CD14-positive monocyte (primary cell): ENCODE measurements around the gene TMEM184C. TPM values are rescaled to one million over a fixed set of nuclear protein-coding genes. Genes with fewer than 3 reads are reported as not detected.

Experiments used
- DNase-seq, 3 donors: peaks; one replicate each; pipeline ENCODE4 v3.0.0-alpha.2; 2011 to 2022
- H2AFZ ChIP-seq: 2 replicates; pipeline ENCODE4 v1.6.0; 2012; ENCODE audit warnings: mild to moderate bottlenecking, low read depth, low read length, inconsistent platforms; ENCODE audit not compliant: insufficient read depth, poor library complexity, severe bottlenecking
- H3K27ac ChIP-seq, 2 donors: 1 replicate in 1 of 2; 2 replicates in 1 of 2; pipeline ENCODE4 v1.5.1; 2012 to 2013; ENCODE audit warnings: low read length in 2 of 2, control low read depth in 1 of 2, inconsistent platforms in 1 of 2, low read depth in 1 of 2, mild to moderate bottlenecking in 1 of 2
- H3K27me3 ChIP-seq, 2 donors: one replicate each; pipeline versions ENCODE4 v1.6.0 to v1.6.1; 2011 to 2013; ENCODE audit warnings: low read length in 2 of 2; ENCODE audit not compliant: control insufficient read depth in 2 of 2, insufficient read depth in 2 of 2
- H3K36me3 ChIP-seq, 2 donors: replicated peaks in 1 of 2; 1 replicate in 1 of 2; 2 replicates in 1 of 2; pipeline versions ENCODE4 v1.5.1 to v1.6.1; 2012 to 2013; ENCODE audit warnings: low read length in 2 of 2, control low read depth in 1 of 2, inconsistent platforms in 1 of 2, mild to moderate bottlenecking in 1 of 2; ENCODE audit not compliant: insufficient read depth in 2 of 2, control insufficient read depth in 1 of 2
- H3K4me1 ChIP-seq, 2 donors: 1 replicate in 1 of 2; 2 replicates in 1 of 2; pipeline versions ENCODE4 v1.5.1 to v1.6.1; 2012 to 2013; ENCODE audit warnings: low read length in 2 of 2, control low read depth in 1 of 2, inconsistent platforms in 1 of 2, mild to moderate bottlenecking in 1 of 2, moderate library complexity in 1 of 2; ENCODE audit not compliant: insufficient read depth in 2 of 2, control insufficient read depth in 1 of 2
- H3K4me2 ChIP-seq: replicated peaks from 2 replicates; pipeline ENCODE3; 2012; ENCODE audit warnings: low read length, moderate library complexity, mild to moderate bottlenecking; ENCODE audit not compliant: poor library complexity, severe bottlenecking; ENCODE audit errors: extremely low read depth
- H3K4me3 ChIP-seq, 3 experiments: fragments of 200-600 bp in 1 of 3; sonication (generic) in 1 of 3; replicated peaks in 1 of 3; 1 replicate in 2 of 3; 2 replicates in 1 of 3; pipeline ENCODE4 v1.5.1; 2011 to 2013; ENCODE audit warnings: low read length in 3 of 3, mild to moderate bottlenecking in 3 of 3, control low read depth in 2 of 3, low read depth in 2 of 3, inconsistent platforms in 1 of 3, moderate library complexity in 1 of 3
- H3K79me2 ChIP-seq: 2 replicates; pipeline ENCODE4 v1.6.0; 2012; ENCODE audit warnings: mild to moderate bottlenecking, control low read depth, inconsistent platforms, low read length, moderate library complexity; ENCODE audit not compliant: insufficient read depth
- H3K9ac ChIP-seq: 2 replicates; pipeline ENCODE4 v1.6.0; 2017; ENCODE audit warnings: low read length, mild to moderate bottlenecking; ENCODE audit not compliant: insufficient read depth, poor library complexity, severe bottlenecking
- H3K9me3 ChIP-seq, 2 donors: replicated peaks in 1 of 2; 1 replicate in 1 of 2; 2 replicates in 1 of 2; pipeline versions ENCODE4 v1.5.1 to v1.6.1; 2012 to 2013; ENCODE audit warnings: low read length in 2 of 2, control low read depth in 1 of 2; ENCODE audit not compliant: control insufficient read depth in 1 of 2, insufficient read depth in 1 of 2
- H4K20me1 ChIP-seq: 2 replicates; pipeline ENCODE4 v1.6.0; 2012; ENCODE audit warnings: mild to moderate bottlenecking, low read length, control low read depth, moderate library complexity; ENCODE audit not compliant: insufficient read depth
- H3K27ac Mint-ChIP-seq, 7 donors: one replicate each; pipeline ENCODE4 v1.8.0; 2020; ENCODE audit warnings: mild to moderate bottlenecking in 7 of 7, mixed read lengths in 7 of 7, moderate library complexity in 6 of 7, inconsistent platforms in 2 of 7
- H3K27me3 Mint-ChIP-seq, 3 donors: one replicate each; pipeline ENCODE4 v1.8.0; 2021 to 2022; ENCODE audit warnings: low read depth in 3 of 3, mild to moderate bottlenecking in 3 of 3, mixed read lengths in 3 of 3, moderate library complexity in 3 of 3, inconsistent platforms in 1 of 3
- H3K36me3 Mint-ChIP-seq, 2 donors: one replicate each; pipeline ENCODE4 v1.8.0; 2020; ENCODE audit warnings: mixed read lengths in 2 of 2, inconsistent platforms in 1 of 2, mild to moderate bottlenecking in 1 of 2
- H3K4me1 Mint-ChIP-seq: one replicate; pipeline ENCODE4 v1.8.0; 2020; ENCODE audit warnings: mild to moderate bottlenecking, mixed read lengths
- H3K4me3 Mint-ChIP-seq, 2 donors: one replicate each; pipeline ENCODE4 v1.8.0; 2020; ENCODE audit warnings: mild to moderate bottlenecking in 2 of 2, mixed read lengths in 2 of 2, moderate library complexity in 1 of 2
- H3K9me3 Mint-ChIP-seq, 7 donors: one replicate each; pipeline ENCODE4 v1.8.0; 2020 to 2022; ENCODE audit warnings: mixed read lengths in 7 of 7, mild to moderate bottlenecking in 6 of 7, moderate library complexity in 6 of 7, inconsistent platforms in 2 of 7
- CTCF ChIP-seq: fragments of 200-600 bp; IDR thresholded peaks from one replicate; pipeline ENCODE4 v1.8.0; 2022; ENCODE audit warnings: antibody characterized with exemption, mild to moderate bottlenecking
- WGBS: methylation state at CpG from one replicate; pipeline ENCODE4 v1.1.5; 2013; ENCODE audit warnings: missing lambda C conversion rate; ENCODE audit not compliant: insufficient coverage; 5-methylcytosine and 5-hydroxymethylcytosine counted together
- intact Hi-C, 2 donors: fragments of 100-400 bp; cut with micrococcal nuclease; formaldehyde crosslinking; loops; one replicate each; pipeline versions ENCODE4 v1.15.0 to v1.15.1; 2023
- polyA plus RNA-seq, 3 donors: library from polyadenylated mRNA; depleted of rRNA in 1 of 3; unstranded in 2 of 3; stranded (reverse) in 1 of 3; fragments of 300-500 nt in 2 of 3; fragments of >200 nt in 1 of 3; fragmentation: Illumina TruSeq in 2 of 3; gene quantifications; 1 replicate in 2 of 3; 2 replicates in 1 of 3; pipeline ENCODE4 v1.2.3, GENCODE V29; 2012 to 2021

The TMEM184C gene
- polyA plus RNA-seq, 3 donors: 7.5 to 36.4 (median 20.7) TPM

GRCh38 chr4:147658501-147658900 is 41.3 kb downstream of the TMEM184C start:
- H3K36me3 Mint-ChIP-seq: peaks cover 57 to 95% of the 10 kb centered on the region in 2 donors
- Histone ChIP-seq H3K4me2 (no peak overlapping the region), H4K20me1 (no peaks in the 10 kb centered on the region), H3K4me3 (no peak overlapping the region), H2AFZ (no peak overlapping the region), H3K36me3 (peaks cover 44 to 87% of the 10 kb centered on the region in 2 donors), H3K9ac (no peak overlapping the region), H3K79me2 (no peaks in the 10 kb centered on the region), H3K27ac (no peak overlapping the region), H3K9me3 (no peaks in the 10 kb centered on the region), H3K27me3 (no peaks in the 10 kb centered on the region), H3K4me1 (no peaks in the 10 kb centered on the region)
- no peaks in the 10 kb centered on the region for H3K4me1 Mint-ChIP-seq
- DNase-seq: no peak
- H3K27me3 Mint-ChIP-seq: peaks cover 0 to 1% (median 0%) of the 10 kb centered on the region in 3 donors
- 88% methylated on average over 1 of the region's 4 CpGs for WGBS
- H3K27ac Mint-ChIP-seq: no peak overlapping the region
- no peak overlapping the region for H3K4me3 Mint-ChIP-seq
- intact Hi-C loops: no loop called here
- TF ChIP-seq CTCF: no peak
- no peaks in the 10 kb centered on the region for H3K9me3 Mint-ChIP-seq

GRCh38 chr4:147674073-147674472 is 56.9 kb downstream of the TMEM184C start:
- Histone ChIP-seq H3K27ac (no peak overlapping the region), H3K4me3 (no peak overlapping the region), H3K27me3 (no peaks in the 10 kb centered on the region), H3K9me3 (no peaks in the 10 kb centered on the region), H3K4me2 (no peak overlapping the region), H2AFZ (no peak overlapping the region), H4K20me1 (no peaks in the 10 kb centered on the region), H3K79me2 (peaks cover 4% of the 10 kb centered on the region), H3K9ac (no peak overlapping the region), H3K36me3 (peaks cover 22 to 71% of the 10 kb centered on the region in 2 donors), H3K4me1 (no peaks in the 10 kb centered on the region)
- Mint-ChIP-seq H3K36me3 (peaks cover 39 to 47% of the 10 kb centered on the region in 2 donors), H3K4me1 (no peaks in the 10 kb centered on the region), H3K27ac (no peak overlapping the region), H3K27me3 (no peaks in the 10 kb centered on the region), H3K9me3 (no peaks in the 10 kb centered on the region), H3K4me3 (no peak overlapping the region)
- WGBS: no CpG with 5 or more reads among the region's 4 CpGs
- no peak for DNase-seq
- no peak for TF ChIP-seq CTCF
- intact Hi-C loops: no loop called here
